Skeletal muscle tissue (tissue), 4 donors: ENCODE results near the gene TLR2. TPM values are rescaled to one million over a fixed set of nuclear protein-coding genes. Genes with fewer than 3 reads are reported as not detected.
"Not testable (repeated sequence)": the region's sequence is repeated elsewhere in the genome, so short reads cannot be mapped to it uniquely, and the experiment has no call there.

Source experiments
- H3K27ac ChIP-seq: one replicate; pipeline ENCODE4 v1.7.0; 2013; ENCODE audit warnings: mild to moderate bottlenecking, low read depth, low read length, inconsistent platforms
- H3K27me3 ChIP-seq, 3 donors: one replicate each; pipeline ENCODE4 v1.7.0; 2013; ENCODE audit warnings: low read length in 3 of 3; ENCODE audit not compliant: control insufficient read depth in 3 of 3, insufficient read depth in 3 of 3
- H3K36me3 ChIP-seq, 3 donors: one replicate each; pipeline ENCODE4 v1.7.0; 2013; ENCODE audit warnings: low read length in 3 of 3; ENCODE audit not compliant: control insufficient read depth in 3 of 3, insufficient read depth in 3 of 3
- H3K4me1 ChIP-seq, 3 donors: one replicate each; pipeline ENCODE4 v1.7.0; 2013; ENCODE audit warnings: low read length in 3 of 3, mild to moderate bottlenecking in 3 of 3; ENCODE audit not compliant: control insufficient read depth in 3 of 3, insufficient read depth in 3 of 3
- H3K4me3 ChIP-seq, 3 donors: one replicate each; pipeline ENCODE4 v1.7.0; 2013; ENCODE audit warnings: low read length in 3 of 3
- H3K9ac ChIP-seq, 3 donors: one replicate each; pipeline ENCODE4 v1.7.0; 2013; ENCODE audit warnings: low read length in 3 of 3, mild to moderate bottlenecking in 3 of 3, moderate library complexity in 2 of 3, low read depth in 1 of 3
- H3K9me3 ChIP-seq, 3 donors: one replicate each; pipeline ENCODE4 v1.7.0; 2013; ENCODE audit warnings: low read length in 3 of 3; ENCODE audit not compliant: control insufficient read depth in 3 of 3
- total RNA-seq: library from RNA; depleted of rRNA; stranded (reverse); fragments of >200 nt; gene quantifications from one replicate; pipeline ENCODE4 v1.2.3, GENCODE V29; 2014
- donor health status: Osteomylitis.

The TLR2 gene
- total RNA-seq, 1 donor from 2014 or later: 4.7 TPM

GRCh38 chr4:153655002-153655541 lies 29.0 kb upstream of the TLR2 start:
- Histone ChIP-seq H3K9me3 (no peaks in the 10 kb centered on the region), H3K27ac (peak overlapping the region; percentile 36), H3K36me3 (no peaks in the 10 kb centered on the region), H3K4me1 (peaks cover 0 to 9% (median 0%) of the 10 kb centered on the region in 3 donors), H3K4me3 (no peak overlapping the region), H3K27me3 (peaks cover 0 to 4% (median 0%) of the 10 kb centered on the region in 3 donors), H3K9ac (no peak overlapping the region)

- H3K27me3 ChIP-seq: peaks cover 0 to 4% (median 0%) of the 10 kb centered on the region in 3 donors
- no peaks in the 10 kb centered on the region for H3K36me3 ChIP-seq
- H3K4me3 ChIP-seq: no peak overlapping the region
- no peak overlapping the region for H3K9ac ChIP-seq
- H3K4me1 ChIP-seq: peaks cover 0 to 13% (median 3%) of the 10 kb centered on the region in 3 donors
- H3K9me3 ChIP-seq: no peaks in the 10 kb centered on the region
- peak overlapping the region; percentile 56 for H3K27ac ChIP-seq
Observed at GRCh38 chr4:153655928-153656327, 28.2 kb upstream of the TLR2 start.

GRCh38 chr4:153661215-153661822 lies 22.8 kb upstream of the TLR2 start:
- H3K4me1 ChIP-seq: peaks cover 0 to 7% (median 4%) of the 10 kb centered on the region in 3 donors
- H3K9me3 ChIP-seq: no peaks in the 10 kb centered on the region
- peaks cover 0 to 4% (median 0%) of the 10 kb centered on the region in 3 donors for H3K27me3 ChIP-seq
- H3K27ac ChIP-seq: peak overlapping the region; percentile 36
- no peaks in the 10 kb centered on the region for H3K36me3 ChIP-seq
- no peak overlapping the region for H3K4me3 ChIP-seq
- no peak overlapping the region for H3K9ac ChIP-seq

DNA sequence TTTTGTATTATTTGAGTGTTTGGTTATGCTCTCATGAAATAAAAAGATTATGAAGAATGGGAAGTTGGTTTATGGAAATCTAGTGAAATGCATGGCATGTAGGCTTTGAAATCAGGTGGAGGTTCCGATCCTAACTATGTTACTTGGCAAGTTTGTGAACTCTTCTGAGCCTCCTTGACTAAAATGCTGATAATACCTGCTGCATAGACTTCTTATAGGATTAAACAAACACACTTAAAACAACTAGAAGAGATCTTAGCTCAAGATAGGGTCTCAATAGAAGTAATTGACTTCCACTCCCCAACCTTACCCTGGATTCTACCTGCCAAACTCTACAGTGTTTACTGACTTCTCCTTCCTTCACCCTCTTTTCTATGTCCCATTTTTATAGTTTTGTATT lies 22.2 kb upstream of the TLR2 start:
- Histone ChIP-seq H3K9me3 (no peaks in the 10 kb centered on the region), H3K4me3 (no peak overlapping the region), H3K4me1 (peaks cover 0 to 7% (median 4%) of the 10 kb centered on the region in 3 donors), H3K27ac (no peak overlapping the region), H3K9ac (no peak overlapping the region), H3K36me3 (no peaks in the 10 kb centered on the region), H3K27me3 (peaks cover 0 to 4% (median 0%) of the 10 kb centered on the region in 3 donors)

DNA sequence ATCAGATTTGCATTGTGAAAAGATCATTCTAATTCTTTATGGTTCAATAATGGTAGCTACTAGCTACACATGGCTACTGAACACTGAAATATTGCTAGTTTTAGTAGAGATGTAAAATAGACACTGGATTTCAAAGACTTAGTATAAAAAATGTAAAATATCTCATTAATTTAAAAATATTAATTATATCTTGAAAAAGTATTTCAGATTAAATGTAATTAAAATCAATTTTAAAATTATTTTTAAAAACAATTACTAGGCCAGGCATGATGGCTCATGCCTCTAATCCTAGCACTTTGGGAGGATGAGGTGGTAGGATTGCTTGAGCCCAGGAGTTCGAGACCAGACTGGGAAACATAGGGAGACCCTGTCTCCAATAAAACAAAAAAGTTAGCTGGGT lies 20.4 kb upstream of the TLR2 start:
- H3K4me1 ChIP-seq: peaks cover 0 to 7% (median 4%) of the 10 kb centered on the region in 3 donors
- H3K36me3 ChIP-seq: no peaks in the 10 kb centered on the region
- H3K9me3 ChIP-seq: no peaks in the 10 kb centered on the region
- H3K9ac ChIP-seq: no peak overlapping the region
- no peak overlapping the region for H3K4me3 ChIP-seq
- H3K27ac ChIP-seq: no peak overlapping the region
- peaks cover 0 to 4% (median 0%) of the 10 kb centered on the region in 3 donors for H3K27me3 ChIP-seq

DNA sequence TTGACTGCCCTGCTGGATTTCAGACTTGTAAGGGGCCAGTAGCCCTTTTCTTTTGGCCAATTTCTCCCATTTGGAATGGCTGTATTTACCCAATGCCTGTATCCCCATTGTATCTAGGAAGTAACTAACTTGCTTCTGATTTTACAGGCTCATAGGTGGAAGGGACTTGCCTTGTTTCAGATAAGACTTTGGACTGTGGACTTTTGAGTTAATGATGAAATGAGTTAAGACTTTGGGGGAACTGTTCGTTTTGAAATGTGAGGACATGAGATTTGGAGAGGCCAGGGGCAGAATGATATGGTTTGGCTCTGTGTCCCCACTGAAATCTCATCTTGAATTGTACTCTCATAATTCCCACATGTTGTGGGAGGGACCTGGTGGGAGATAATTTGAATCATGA lies 17.6 kb upstream of the TLR2 start:
- H3K36me3 ChIP-seq, H3K9me3 ChIP-seq, H3K4me1 ChIP-seq, H3K9ac ChIP-seq, H3K27me3 ChIP-seq, H3K4me3 ChIP-seq, H3K27ac ChIP-seq: not testable (repeated sequence)

GRCh38 chr4:153668647-153669046 lies 15.4 kb upstream of the TLR2 start:
- H3K36me3 ChIP-seq: no peaks in the 10 kb centered on the region
- no peak overlapping the region for H3K27ac ChIP-seq
- no peaks in the 10 kb centered on the region for H3K9me3 ChIP-seq
- H3K4me1 ChIP-seq: no peaks in the 10 kb centered on the region
- no peak overlapping the region for H3K4me3 ChIP-seq
- no peaks in the 10 kb centered on the region for H3K27me3 ChIP-seq
- H3K9ac ChIP-seq: no peak overlapping the region

DNA sequence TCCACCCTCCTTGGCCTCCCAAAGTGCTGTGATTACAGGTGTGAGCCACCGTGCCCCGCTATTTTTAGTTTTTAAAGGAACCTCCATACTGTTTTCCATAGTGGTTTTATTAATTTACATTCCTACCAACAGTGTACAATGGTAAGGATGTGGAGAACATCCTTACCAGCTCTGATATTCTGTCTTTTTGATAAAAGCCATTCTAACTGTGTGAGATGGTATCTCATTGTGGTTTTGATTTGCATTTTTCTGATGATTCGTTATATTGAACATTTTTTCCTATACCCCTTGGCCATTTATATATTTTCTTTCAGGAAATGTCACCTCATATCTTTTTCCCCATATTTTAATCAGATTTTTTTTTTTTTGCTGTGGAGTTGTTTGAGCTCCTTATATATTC lies 14.2 kb upstream of the TLR2 start:
- Histone ChIP-seq H3K27me3 (no peaks in the 10 kb centered on the region), H3K9me3 (peaks cover 0 to 3% (median 0%) of the 10 kb centered on the region in 3 donors), H3K9ac (no peak overlapping the region), H3K27ac (no peak overlapping the region), H3K4me3 (no peak overlapping the region), H3K4me1 (no peaks in the 10 kb centered on the region), H3K36me3 (no peaks in the 10 kb centered on the region)

DNA sequence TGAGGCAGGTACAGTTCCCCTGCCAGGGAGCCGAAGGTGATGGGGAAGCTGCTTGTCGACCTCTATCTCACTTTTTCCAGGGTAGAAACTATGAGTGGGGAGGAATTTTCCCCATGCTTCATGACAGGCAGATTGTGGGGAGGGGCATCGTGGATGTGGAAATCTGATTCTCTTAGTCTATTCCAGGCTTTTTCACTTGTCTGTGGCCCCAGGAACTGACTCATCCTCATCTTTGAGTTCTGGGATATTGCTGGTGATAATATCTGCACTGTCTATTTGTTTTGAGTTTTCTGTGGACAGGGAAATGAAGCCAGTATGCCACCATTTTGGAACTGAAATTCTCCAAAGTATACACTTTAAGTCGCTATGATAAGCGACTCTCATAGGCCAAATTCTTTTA lies 7.6 kb upstream of the TLR2 start:
- Histone ChIP-seq H3K9me3 (peaks cover 0 to 3% (median 0%) of the 10 kb centered on the region in 3 donors), H3K27me3 (no peaks in the 10 kb centered on the region), H3K4me1 (no peaks in the 10 kb centered on the region), H3K4me3 (no peak overlapping the region), H3K36me3 (no peaks in the 10 kb centered on the region), H3K27ac (no peak overlapping the region), H3K9ac (no peak overlapping the region)

GRCh38 chr4:153676984-153677383 lies 7.1 kb upstream of the TLR2 start:
- H3K4me1 ChIP-seq: no peaks in the 10 kb centered on the region
- H3K9ac ChIP-seq: no peak overlapping the region

More at GRCh38 chr4:153676984-153677383, 7.1 kb upstream of the TLR2 start:
- Histone ChIP-seq H3K4me3 (no peak overlapping the region), H3K36me3 (no peaks in the 10 kb centered on the region), H3K9me3 (peaks cover 0 to 3% (median 0%) of the 10 kb centered on the region in 3 donors), H3K27me3 (no peaks in the 10 kb centered on the region), H3K27ac (no peak overlapping the region)
